Measurements from ENCODE around the gene EPB41. TPM values are rescaled to one million over a fixed set of nuclear protein-coding genes. Genes with fewer than 3 reads are reported as not detected.

Gene EPB41
- total and polyA plus RNA-seq, 2 donors (not counting 3 experiments of a cell fraction or from before 2014, with no cell fraction given): 22.3 to 45.7 TPM

DNA sequence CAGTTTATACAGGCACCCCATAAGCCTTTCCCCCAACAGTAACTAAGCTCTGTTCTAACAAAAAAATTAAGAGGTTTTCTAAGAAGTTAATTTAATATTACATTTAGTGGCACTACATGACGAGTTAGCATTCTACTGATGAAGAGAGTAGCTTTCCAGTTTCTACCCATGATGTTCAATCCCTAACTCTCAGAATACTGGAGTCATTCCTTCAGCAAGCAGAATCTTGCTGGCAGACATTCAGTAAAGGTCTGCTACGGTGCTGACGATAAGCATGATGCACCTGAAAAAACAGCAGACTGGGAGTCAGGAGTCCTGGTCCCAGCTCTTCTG, 242.9 kb downstream of the EPB41 start:
- CTCF ChIA-PET: interaction anchor here (0.6 to 2.7 kb wide), 4 partner anchors 10 to 796 kb away, joined by 3 to 11 read pairs (median 3); no protein-coding TSS in a partner anchor
- BruUV-seq (replicated peaks): no TSS peak
- Histone ChIP-seq H3K4me3 (replicated peaks in 1 of 3; ENCODE audit: insufficient read depth in 1 of 3, low read depth in 1 of 3, low read length in 3 of 3) (no peak overlapping the region), H3K36me3 (ENCODE audit: control insufficient read depth in 2 of 2, extremely low read depth in 1 of 2, insufficient read depth in 2 of 2, low read length in 2 of 2) (peaks cover 17 to 21% of the 10 kb centered on the region in 2 experiments), H2AFZ (ENCODE audit: low read depth, low read length) (no peak overlapping the region), H3K9me1 (replicated peaks; ENCODE audit: control insufficient read depth, extremely low read depth, insufficient read depth, low read length) (no peaks in the 10 kb centered on the region), H3K79me2 (ENCODE audit: control insufficient read depth, insufficient read depth, low read length) (peaks cover 38% of the 10 kb centered on the region), H4K20me1 (replicated peaks; ENCODE audit: control insufficient read depth, extremely low read depth, insufficient read depth, low read length) (peaks cover 8% of the 10 kb centered on the region), H3K27ac (ENCODE audit: insufficient read depth, low read depth, low read length) (no peak overlapping the region), H3K27me3 (ENCODE audit: control insufficient read depth in 2 of 2, insufficient read depth in 2 of 2, low read length in 2 of 2) (no peaks in the 10 kb centered on the region), H3K4me1 (ENCODE audit: control insufficient read depth, extremely low read depth, insufficient read depth, low read length) (no peaks in the 10 kb centered on the region), H3K9me3 (replicated peaks; ENCODE audit: control insufficient read depth, insufficient read depth, low read length) (no peaks in the 10 kb centered on the region), H3K4me2 (ENCODE audit: insufficient read depth, low read length) (no peak overlapping the region), H3K9ac (replicated peaks; ENCODE audit: extremely low read depth, insufficient read depth, low read length) (no peak overlapping the region)
- POLR2A ChIA-PET: no interaction called here
- intact Hi-C loops (cut with micrococcal nuclease) (no loop called here), dilution Hi-C loops (cut with MboI; ENCODE audit: extremely low pct_ligation_motif_present, low sequenced_read_pairs) (no loop called here)
- TF ChIP-seq EZH2 (IDR thresholded peaks at IDR 0.05; ENCODE audit: borderline replicate concordance, low read depth, low read length, severe bottlenecking): no peak
- no peak for FAIRE-seq
- no peak for DNase-seq (ENCODE audit: low read depth, low spot score)

GRCh38 chr1:29159773-29160172, 245.4 kb downstream of the EPB41 start:
- H3K4me3 ChIP-seq (replicated peaks in 1 of 3; ENCODE audit: insufficient read depth in 1 of 3, low read depth in 1 of 3, low read length in 3 of 3): no peak overlapping the region
- H3K36me3 ChIP-seq (ENCODE audit: control insufficient read depth in 2 of 2, extremely low read depth in 1 of 2, insufficient read depth in 2 of 2, low read length in 2 of 2): peaks cover 12 to 14% of the 10 kb centered on the region in 2 experiments
- no peaks in the 10 kb centered on the region for H3K27me3 ChIP-seq (ENCODE audit: control insufficient read depth in 2 of 2, insufficient read depth in 2 of 2, low read length in 2 of 2)
- DNase-seq (ENCODE audit: low read depth, low spot score) (no peak), FAIRE-seq (no peak)
- peaks cover 60% of the 10 kb centered on the region for H3K79me2 ChIP-seq (ENCODE audit: control insufficient read depth, insufficient read depth, low read length)
- TF ChIP-seq FOS (IDR thresholded peaks at IDR 0.05; ENCODE audit: borderline replicate concordance, insufficient read depth, low read length) (no peak), EZH2 (IDR thresholded peaks at IDR 0.05; ENCODE audit: borderline replicate concordance, low read depth, low read length, severe bottlenecking) (no peak), JUN (IDR thresholded peaks at IDR 0.05; ENCODE audit: borderline replicate concordance, insufficient read depth, insufficient read length, low read depth) (no peak), POLR2AphosphoS5 (IDR thresholded peaks at IDR 0.05; ENCODE audit: insufficient read depth, low read depth, low read length) (no peak), POLR2A (IDR thresholded peaks at IDR 0.05; ENCODE audit: low read depth, low read length) (no peak), MYC (IDR thresholded peaks at IDR 0.05; ENCODE audit: low read depth, low read length) (no peak), CTCF (IDR thresholded peaks at IDR 0.05; ENCODE audit: extremely low read depth in 1 of 2, insufficient read depth in 1 of 2, low read depth in 1 of 2, low read length in 2 of 2) (no peak), GATA2 (IDR thresholded peaks at IDR 0.05; ENCODE audit: insufficient read depth, insufficient read length, low read depth, low read length) (no peak)
- TF ChIP-seq, protein P1, sequence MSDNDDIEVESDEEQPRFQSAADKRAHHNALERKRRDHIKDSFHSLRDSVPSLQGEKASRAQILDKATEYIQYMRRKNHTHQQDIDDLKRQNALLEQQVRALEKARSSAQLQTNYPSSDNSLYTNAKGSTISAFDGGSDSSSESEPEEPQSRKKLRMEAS (IDR thresholded peaks at IDR 0.05; ENCODE audit: insufficient read depth, insufficient read length): no peak
- no peak overlapping the region for H2AFZ ChIP-seq (ENCODE audit: low read depth, low read length)
- no TSS peak for BruUV-seq (replicated peaks)
- no peak overlapping the region for H3K9ac ChIP-seq (replicated peaks; ENCODE audit: extremely low read depth, insufficient read depth, low read length)
- no peak overlapping the region for H3K27ac ChIP-seq (ENCODE audit: insufficient read depth, low read depth, low read length)
- H4K20me1 ChIP-seq (replicated peaks; ENCODE audit: control insufficient read depth, extremely low read depth, insufficient read depth, low read length): peaks cover 8% of the 10 kb centered on the region
- ChIA-PET POLR2A (no interaction called here), CTCF (interaction anchor here (1.1 to 1.5 kb wide), 3 partner anchors 14 to 43 kb away, joined by 3 to 4 read pairs (median 3); partner anchors contain the start of gene SRSF4)
- no peaks in the 10 kb centered on the region for H3K9me3 ChIP-seq (replicated peaks; ENCODE audit: control insufficient read depth, insufficient read depth, low read length)
- intact Hi-C loops (cut with micrococcal nuclease) (no loop called here), dilution Hi-C loops (cut with MboI; ENCODE audit: extremely low pct_ligation_motif_present, low sequenced_read_pairs) (no loop called here)
- no peaks in the 10 kb centered on the region for H3K4me1 ChIP-seq (ENCODE audit: control insufficient read depth, extremely low read depth, insufficient read depth, low read length)
- H3K9me1 ChIP-seq (replicated peaks; ENCODE audit: control insufficient read depth, extremely low read depth, insufficient read depth, low read length): no peaks in the 10 kb centered on the region
- no peak overlapping the region for H3K4me2 ChIP-seq (ENCODE audit: insufficient read depth, low read length)

All from endothelial cell of umbilical vein (primary cell).